Neural progenitor cell (in vitro differentiated cells): ENCODE results near the gene PTPRK. TPM values are rescaled to one million over a fixed set of nuclear protein-coding genes. Genes with fewer than 3 reads are reported as not detected.

ENCODE experiments used
- DNase-seq: peaks from one replicate; pipeline ENCODE4 v3.0.0-alpha.2; 2016; ENCODE audit warnings: low spot score
- H2AFZ ChIP-seq: fragments of 200-600 bp; sonication (generic); replicated peaks from 2 replicates; pipeline ENCODE4 v1.6.1; 2016; ENCODE audit warnings: antibody characterized with exemption
- H3F3A ChIP-seq: fragments of 200-600 bp; sonication (generic); 2 replicates; pipeline ENCODE4 v1.6.1; 2016; ENCODE audit warnings: antibody characterized with exemption, low read depth
- H3K27ac ChIP-seq: fragments of 200-600 bp; sonication (generic); 2 replicates; pipeline ENCODE4 v1.5.1; 2016; ENCODE audit warnings: mild to moderate bottlenecking
- H3K27me3 ChIP-seq: fragments of 200-600 bp; sonication (generic); 2 replicates; pipeline ENCODE4 v1.6.1; 2016; ENCODE audit warnings: mild to moderate bottlenecking, moderate library complexity
- H3K36me3 ChIP-seq: fragments of 200-600 bp; sonication (generic); 2 replicates; pipeline ENCODE4 v1.5.1; 2016
- H3K4me1 ChIP-seq: fragments of 200-600 bp; sonication (generic); 2 replicates; pipeline ENCODE4 v1.6.1; 2016; ENCODE audit warnings: mixed run types
- H3K4me2 ChIP-seq: fragments of 200-600 bp; sonication (generic); 2 replicates; pipeline ENCODE4 v1.6.1; 2016
- H3K4me3 ChIP-seq: fragments of 200-600 bp; sonication (generic); 2 replicates; pipeline ENCODE4 v1.5.1; 2016
- H3K79me2 ChIP-seq: fragments of 200-600 bp; sonication (generic); 2 replicates; pipeline ENCODE4 v1.6.1; 2016; ENCODE audit warnings: low read depth
- H3K9ac ChIP-seq: fragments of 200-600 bp; sonication (generic); 2 replicates; pipeline ENCODE4 v1.6.1; 2016
- H3K9me3 ChIP-seq: fragments of 200-600 bp; sonication (generic); 2 replicates; pipeline ENCODE4 v1.5.1; 2016; ENCODE audit warnings: low read depth
- H4K20me1 ChIP-seq: fragments of 200-600 bp; sonication (generic); 2 replicates; pipeline ENCODE4 v1.6.1; 2016; ENCODE audit warnings: low read depth
- H3K27ac Mint-ChIP-seq: 3 replicates; pipeline ENCODE4 v1.8.0; 2021; ENCODE audit warnings: mixed read lengths
- H3K27me3 Mint-ChIP-seq: 2 replicates; pipeline ENCODE4 v1.8.0; 2022; ENCODE audit warnings: low read depth, mild to moderate bottlenecking, inconsistent platforms, moderate library complexity, mixed read lengths; ENCODE audit not compliant: insufficient read depth
- H3K36me3 Mint-ChIP-seq: 3 replicates; pipeline ENCODE4 v1.8.0; 2021; ENCODE audit warnings: mixed read lengths
- H3K4me1 Mint-ChIP-seq: 3 replicates; pipeline ENCODE4 v1.8.0; 2021; ENCODE audit warnings: mixed read lengths
- H3K4me3 Mint-ChIP-seq: 3 replicates; pipeline ENCODE4 v1.8.0; 2021; ENCODE audit warnings: mild to moderate bottlenecking, moderate library complexity, mixed read lengths
- H3K9me3 Mint-ChIP-seq: 3 replicates; pipeline ENCODE4 v1.8.0; 2020; ENCODE audit warnings: mixed read lengths
- CTCF ChIP-seq: fragments of 200-600 bp; sonication (generic); IDR thresholded peaks from 2 replicates; pipeline ENCODE4 v1.5.1; 2017; ENCODE audit warnings: antibody characterized with exemption, mild to moderate bottlenecking
- EZH2 ChIP-seq: fragments of 200-600 bp; sonication (generic); IDR thresholded peaks from 2 replicates; pipeline ENCODE4 v1.6.1; 2017; ENCODE audit warnings: antibody characterized with exemption, mild to moderate bottlenecking, moderate library complexity
- EZH2phosphoT487 ChIP-seq: fragments of 200-600 bp; sonication (generic); IDR thresholded peaks from 2 replicates; pipeline ENCODE4 v1.6.1; 2017; ENCODE audit warnings: antibody characterized with exemption
- total RNA-seq: library from RNA; depleted of rRNA; stranded (reverse); fragments of >200 nt; gene quantifications from 2 replicates; pipeline ENCODE4 v1.2.3, GENCODE V29; 2015; ENCODE audit warnings: low replicate concordance

PTPRK gene
- total RNA-seq, 1 donor from 2014 or later = 35.0 TPM

GRCh38 chr6:128339635-128340450 is 180.6 kb downstream of the PTPRK start:
- TF ChIP-seq EZH2phosphoT487 (no peak), EZH2 (no peak), CTCF (no peak)
- Mint-ChIP-seq H3K4me1 (peaks cover 2% of the 10 kb centered on the region), H3K36me3 (no peaks in the 10 kb centered on the region), H3K9me3 (no peaks in the 10 kb centered on the region), H3K27ac (no peak overlapping the region), H3K4me3 (no peak overlapping the region), H3K27me3 (peaks cover 2% of the 10 kb centered on the region)
- Histone ChIP-seq H3K27ac (no peak overlapping the region), H3F3A (no peaks in the 10 kb centered on the region), H3K79me2 (peaks cover 11% of the 10 kb centered on the region), H3K4me3 (no peak overlapping the region), H3K4me1 (peaks cover 4% of the 10 kb centered on the region), H2AFZ (no peak overlapping the region), H3K36me3 (no peaks in the 10 kb centered on the region), H3K9me3 (no peaks in the 10 kb centered on the region), H3K27me3 (no peaks in the 10 kb centered on the region), H3K4me2 (no peak overlapping the region), H3K9ac (no peak overlapping the region), H4K20me1 (peaks cover 4% of the 10 kb centered on the region)
- no peak for DNase-seq

DNA sequence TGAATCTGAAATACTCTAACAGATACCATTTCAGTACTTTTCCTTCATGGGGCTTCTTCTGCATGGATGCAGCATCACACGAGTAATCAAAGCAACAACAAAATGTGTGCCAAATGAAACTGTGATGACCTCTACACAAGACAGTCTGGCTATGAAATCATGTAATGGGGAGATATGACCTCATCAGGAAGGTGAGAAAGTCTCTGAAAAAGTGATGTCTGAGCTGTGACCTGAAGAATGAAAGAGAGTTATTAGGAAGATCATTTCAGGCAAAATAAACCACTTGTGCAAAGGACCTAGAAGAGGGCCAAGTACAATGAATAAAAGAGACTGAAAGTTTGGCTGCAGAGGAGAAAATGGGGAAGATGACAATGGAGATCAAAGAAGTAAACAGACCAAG is 182.8 kb downstream of the PTPRK start:
- no peak overlapping the region for H3K27ac Mint-ChIP-seq
- no peak for DNase-seq
- no peak overlapping the region for H3K9ac ChIP-seq
- peaks cover 2% of the 10 kb centered on the region for H3K27me3 Mint-ChIP-seq
- H3K4me3 Mint-ChIP-seq = no peak overlapping the region
- H2AFZ ChIP-seq = no peak overlapping the region
- H3K4me1 ChIP-seq = peaks cover 9% of the 10 kb centered on the region
- H4K20me1 ChIP-seq = peaks cover 7% of the 10 kb centered on the region
- H3K36me3 Mint-ChIP-seq = peaks cover 2% of the 10 kb centered on the region
- no peaks in the 10 kb centered on the region for H3K27me3 ChIP-seq
- H3K9me3 ChIP-seq = no peaks in the 10 kb centered on the region
- TF ChIP-seq EZH2 = no peak
- peaks cover 3% of the 10 kb centered on the region for H3K4me1 Mint-ChIP-seq
- no peak overlapping the region for H3K4me3 ChIP-seq
- H3K4me2 ChIP-seq = no peak overlapping the region
- H3K27ac ChIP-seq = no peak overlapping the region
- no peaks in the 10 kb centered on the region for H3K36me3 ChIP-seq
- no peaks in the 10 kb centered on the region for H3K9me3 Mint-ChIP-seq
- no peaks in the 10 kb centered on the region for H3F3A ChIP-seq
- peaks cover 11% of the 10 kb centered on the region for H3K79me2 ChIP-seq

GRCh38 chr6:128336436-128337095 is 183.8 kb downstream of the PTPRK start:
- Histone ChIP-seq H3K27ac (no peak overlapping the region), H3K27me3 (no peaks in the 10 kb centered on the region), H3K9me3 (no peaks in the 10 kb centered on the region), H3K79me2 (peaks cover 11% of the 10 kb centered on the region), H3K9ac (no peak overlapping the region), H3K4me3 (no peak overlapping the region), H3K4me2 (no peak overlapping the region), H3K4me1 (peaks cover 9% of the 10 kb centered on the region), H4K20me1 (peaks cover 7% of the 10 kb centered on the region), H3K36me3 (no peaks in the 10 kb centered on the region), H2AFZ (no peak overlapping the region), H3F3A (no peaks in the 10 kb centered on the region)
- no peak overlapping the region for H3K4me3 Mint-ChIP-seq
- no peaks in the 10 kb centered on the region for H3K9me3 Mint-ChIP-seq
- no peaks in the 10 kb centered on the region for H3K27me3 Mint-ChIP-seq
- H3K27ac Mint-ChIP-seq = no peak overlapping the region
- peaks cover 5% of the 10 kb centered on the region for H3K4me1 Mint-ChIP-seq
- H3K36me3 Mint-ChIP-seq = peaks cover 4% of the 10 kb centered on the region
- TF ChIP-seq CTCF (no peak), EZH2phosphoT487 (no peak)
- no peak for DNase-seq

DNA sequence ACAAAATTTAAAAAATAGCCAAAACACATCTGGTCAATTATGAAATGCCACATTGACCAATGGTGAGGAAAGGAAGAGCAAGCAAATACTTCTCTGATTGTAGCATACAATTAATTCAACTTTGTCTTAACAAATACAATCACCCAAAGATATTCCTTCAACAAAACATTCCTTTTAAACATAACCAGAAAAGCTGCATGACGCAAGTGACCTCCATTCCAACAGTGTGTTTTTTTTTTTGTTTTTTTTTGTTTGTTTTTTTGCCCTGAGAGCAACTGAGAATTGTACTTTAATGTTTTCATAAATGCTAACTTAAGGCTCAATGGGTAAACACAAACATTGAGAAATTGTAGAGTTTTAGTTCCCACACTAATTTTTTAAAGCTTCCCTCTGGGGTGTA is 184.4 kb downstream of the PTPRK start:
- DNase-seq = no peak
- no peaks in the 10 kb centered on the region for H3K9me3 Mint-ChIP-seq
- H3K4me3 ChIP-seq = no peak overlapping the region
- no peak overlapping the region for H3K4me2 ChIP-seq
- TF ChIP-seq CTCF (no peak), EZH2phosphoT487 (no peak), EZH2 (no peak)
- peaks cover 5% of the 10 kb centered on the region for H3K4me1 Mint-ChIP-seq
- H2AFZ ChIP-seq = no peak overlapping the region
- H3K27ac ChIP-seq = no peak overlapping the region
- H3F3A ChIP-seq = no peaks in the 10 kb centered on the region
- no peak overlapping the region for H3K4me3 Mint-ChIP-seq
- peaks cover 11% of the 10 kb centered on the region for H3K79me2 ChIP-seq
- peaks cover 4% of the 10 kb centered on the region for H3K36me3 Mint-ChIP-seq
- H3K9ac ChIP-seq = no peak overlapping the region
- no peaks in the 10 kb centered on the region for H3K27me3 ChIP-seq
- peaks cover 7% of the 10 kb centered on the region for H4K20me1 ChIP-seq
- peaks cover 9% of the 10 kb centered on the region for H3K4me1 ChIP-seq
- H3K9me3 ChIP-seq = no peaks in the 10 kb centered on the region
- H3K27ac Mint-ChIP-seq = no peak overlapping the region
- H3K36me3 ChIP-seq = no peaks in the 10 kb centered on the region
- H3K27me3 Mint-ChIP-seq = no peaks in the 10 kb centered on the region
